Osteoblast (primary cell): Measurements from ENCODE around the gene ZIM2. TPM values are rescaled to one million over a fixed set of nuclear protein-coding genes. Genes with fewer than 3 reads are reported as not detected.
A peak's percentile ranks its signal among the peaks of the same experiment; 100 is the strongest.

Source experiments
- DNase-seq: peaks from one replicate; pipeline ENCODE4 v3.0.0; 2011; ENCODE audit warnings: low spot score, mixed read lengths; ENCODE audit not compliant: insufficient read length; ENCODE audit errors: missing footprints
- H2AFZ ChIP-seq: 2 replicates; pipeline ENCODE4 v1.6.0; 2011; ENCODE audit warnings: mild to moderate bottlenecking, low read length
- H3K27ac ChIP-seq: 2 replicates; pipeline ENCODE4 v1.5.1; 2011; ENCODE audit warnings: mild to moderate bottlenecking, low read depth, low read length, moderate library complexity
- H3K27me3 ChIP-seq: 2 replicates; pipeline ENCODE4 v1.6.0; 2012; ENCODE audit warnings: mild to moderate bottlenecking, control low read depth, inconsistent platforms, low read length, moderate library complexity; ENCODE audit not compliant: insufficient read depth
- H3K36me3 ChIP-seq: 2 replicates; pipeline ENCODE4 v1.5.1; 2011; ENCODE audit warnings: mild to moderate bottlenecking, low read length, control low read depth, moderate library complexity; ENCODE audit not compliant: insufficient read depth
- H3K4me1 ChIP-seq: 2 replicates; pipeline ENCODE4 v1.5.1; 2011; ENCODE audit warnings: mild to moderate bottlenecking, low read length, control low read depth, moderate library complexity; ENCODE audit not compliant: insufficient read depth
- H3K4me2 ChIP-seq: 2 replicates; pipeline ENCODE4 v1.6.0; 2011; ENCODE audit warnings: mild to moderate bottlenecking, low read length; ENCODE audit not compliant: insufficient read depth
- H3K4me3 ChIP-seq: fragments of 200-600 bp; sonication (generic); 3 replicates; pipeline ENCODE4 v1.5.1; 2012; ENCODE audit warnings: mild to moderate bottlenecking, low read length, inconsistent platforms; ENCODE audit not compliant: insufficient read depth
- H3K79me2 ChIP-seq: 2 replicates; pipeline ENCODE4 v1.6.0; 2012; ENCODE audit warnings: mild to moderate bottlenecking, low read length, control low read depth, inconsistent platforms; ENCODE audit not compliant: insufficient read depth
- H3K9me3 ChIP-seq: 2 replicates; pipeline ENCODE4 v1.5.1; 2011; ENCODE audit warnings: low read depth, low read length, control low read depth
- H4K20me1 ChIP-seq: 2 replicates; pipeline ENCODE4 v1.6.0; 2012; ENCODE audit warnings: mild to moderate bottlenecking, low read length, control low read depth; ENCODE audit not compliant: insufficient read depth
- total RNA-seq: library from RNA; depleted of rRNA; stranded (reverse); fragments of >200 nt; gene quantifications from 2 replicates; pipeline ENCODE4 v1.2.3, GENCODE V29; 2012
- TF ChIP-seq, protein P1 (sequence below): IDR thresholded peaks from 2 replicates; pipeline ENCODE4 v1.5.1; 2011; ENCODE audit warnings: mild to moderate bottlenecking, low read depth, low read length, moderate library complexity; ENCODE audit errors: extremely low read depth

ZIM2 gene
- total RNA-seq, 1 donor, result not detected

DNA sequence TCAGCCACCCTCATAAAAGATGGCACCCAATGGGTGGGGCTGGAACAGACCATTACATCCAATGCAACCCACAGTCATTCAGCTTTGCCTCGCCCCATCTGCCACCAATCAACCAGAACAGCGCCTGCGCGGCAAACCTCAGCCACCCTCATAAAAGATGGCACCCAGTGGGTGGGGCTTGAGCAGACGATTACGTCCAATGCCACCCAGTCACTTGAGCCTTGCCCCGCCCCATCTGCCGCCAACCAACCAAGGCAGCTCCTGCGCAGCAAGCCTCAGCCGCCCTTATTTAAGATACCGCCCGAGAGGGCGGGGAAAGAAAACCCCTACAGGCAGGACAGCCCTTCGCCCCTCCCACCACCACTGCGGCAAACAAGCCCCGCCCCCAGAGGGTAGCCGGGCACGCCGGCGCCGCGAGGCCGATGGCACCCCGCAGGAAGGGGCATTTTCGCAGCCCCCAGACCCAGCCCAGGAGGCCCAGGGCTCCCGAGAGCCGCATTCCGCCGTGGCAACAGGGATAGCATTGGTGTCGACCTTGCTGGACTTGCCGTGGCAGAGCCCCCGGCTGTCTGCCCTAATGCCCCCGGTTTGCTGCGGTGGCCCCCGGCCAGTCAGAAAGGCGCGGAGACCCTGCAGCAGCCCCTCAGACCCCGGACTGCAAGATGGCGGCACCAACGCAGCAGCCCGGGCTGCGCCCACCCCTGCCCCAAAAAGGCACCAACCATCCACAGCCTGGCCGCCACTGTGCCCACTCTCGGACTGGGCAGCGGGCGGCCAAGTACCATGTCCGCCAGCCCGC lies 675 bp downstream of the ZIM2 start:
- Histone ChIP-seq H2AFZ (no peak overlapping the region), H3K4me2 (no peak overlapping the region), H3K4me3 (no peak overlapping the region), H3K27ac (no peak overlapping the region), H3K27me3 (no peaks in the 10 kb centered on the region), H3K36me3 (no peaks in the 10 kb centered on the region), H4K20me1 (no peaks in the 10 kb centered on the region), H3K79me2 (no peaks in the 10 kb centered on the region), H3K4me1 (no peaks in the 10 kb centered on the region), H3K9me3 (no peaks in the 10 kb centered on the region)
- no peak for DNase-seq
- TF ChIP-seq, protein P1, sequence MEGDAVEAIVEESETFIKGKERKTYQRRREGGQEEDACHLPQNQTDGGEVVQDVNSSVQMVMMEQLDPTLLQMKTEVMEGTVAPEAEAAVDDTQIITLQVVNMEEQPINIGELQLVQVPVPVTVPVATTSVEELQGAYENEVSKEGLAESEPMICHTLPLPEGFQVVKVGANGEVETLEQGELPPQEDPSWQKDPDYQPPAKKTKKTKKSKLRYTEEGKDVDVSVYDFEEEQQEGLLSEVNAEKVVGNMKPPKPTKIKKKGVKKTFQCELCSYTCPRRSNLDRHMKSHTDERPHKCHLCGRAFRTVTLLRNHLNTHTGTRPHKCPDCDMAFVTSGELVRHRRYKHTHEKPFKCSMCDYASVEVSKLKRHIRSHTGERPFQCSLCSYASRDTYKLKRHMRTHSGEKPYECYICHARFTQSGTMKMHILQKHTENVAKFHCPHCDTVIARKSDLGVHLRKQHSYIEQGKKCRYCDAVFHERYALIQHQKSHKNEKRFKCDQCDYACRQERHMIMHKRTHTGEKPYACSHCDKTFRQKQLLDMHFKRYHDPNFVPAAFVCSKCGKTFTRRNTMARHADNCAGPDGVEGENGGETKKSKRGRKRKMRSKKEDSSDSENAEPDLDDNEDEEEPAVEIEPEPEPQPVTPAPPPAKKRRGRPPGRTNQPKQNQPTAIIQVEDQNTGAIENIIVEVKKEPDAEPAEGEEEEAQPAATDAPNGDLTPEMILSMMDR, result no peak

DNA sequence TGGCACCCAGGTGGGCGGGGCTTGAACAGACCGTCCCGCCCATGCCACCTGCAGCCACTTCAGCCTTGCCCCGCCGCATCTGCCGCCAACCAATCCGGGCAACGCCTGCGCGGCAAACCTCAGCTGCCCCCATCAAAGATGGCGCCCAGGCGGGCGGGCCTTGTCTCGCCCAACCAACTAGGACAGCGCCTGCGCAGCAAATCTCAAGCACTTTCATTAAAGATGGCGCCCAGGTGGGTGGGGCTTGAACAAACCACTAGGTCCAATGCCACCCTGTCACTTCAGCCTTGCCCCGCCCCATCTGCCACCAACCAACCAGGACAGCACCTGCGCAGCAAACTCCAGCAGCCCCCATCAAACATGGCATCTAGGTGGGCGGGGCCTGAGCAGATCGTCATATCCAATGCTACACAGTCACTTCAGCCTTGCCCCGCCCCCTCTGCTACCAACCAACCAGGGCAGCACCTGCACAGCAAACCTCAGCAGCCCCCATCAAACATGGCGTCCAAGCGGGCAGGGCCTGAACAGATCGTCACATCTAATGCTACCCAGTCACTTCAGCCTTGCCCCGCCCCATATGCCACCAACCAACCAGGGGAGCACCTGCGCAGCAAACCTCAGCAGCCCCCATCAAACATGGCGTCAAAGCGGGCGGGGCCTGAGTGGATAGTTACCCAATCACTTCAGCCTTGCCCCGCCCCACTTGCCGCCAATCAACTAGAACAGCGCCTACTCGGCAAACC lies 1.4 kb downstream of the ZIM2 start:
- Histone ChIP-seq H3K36me3 (no peaks in the 10 kb centered on the region), H2AFZ (no peak overlapping the region), H3K4me1 (no peaks in the 10 kb centered on the region), H3K27ac (no peak overlapping the region), H3K4me2 (no peak overlapping the region), H3K27me3 (no peaks in the 10 kb centered on the region), H4K20me1 (no peaks in the 10 kb centered on the region), H3K79me2 (no peaks in the 10 kb centered on the region), H3K9me3 (no peaks in the 10 kb centered on the region), H3K4me3 (no peak overlapping the region)
- DNase-seq, result no peak
- TF ChIP-seq, protein P1, result no peak

- Histone ChIP-seq H3K4me2 (no peak overlapping the region), H3K27ac (no peak overlapping the region), H3K4me1 (no peaks in the 10 kb centered on the region), H3K9me3 (no peaks in the 10 kb centered on the region), H3K4me3 (peak overlapping the region; percentile 22), H3K79me2 (no peaks in the 10 kb centered on the region), H4K20me1 (no peaks in the 10 kb centered on the region), H2AFZ (no peak overlapping the region), H3K36me3 (no peaks in the 10 kb centered on the region), H3K27me3 (no peaks in the 10 kb centered on the region)
- no peak for DNase-seq
- TF ChIP-seq, protein P1, result no peak
Measured at GRCh38 chr19:56838024-56838908, 2.3 kb downstream of the ZIM2 start.
